Suppressor macrophage treated with lipopolysaccharide for 4 hours (primary cell): ENCODE results near the gene BHLHA9.
A peak's percentile ranks its signal among the peaks of the same experiment; 100 is the strongest.
"Not testable (repeated sequence)": the region's sequence is repeated elsewhere in the genome, so short reads cannot be mapped to it uniquely, and the experiment has no call there.

Source experiments
- DNase-seq: peaks from one replicate; pipeline ENCODE4 v3.0.0-alpha.2; 2020

Gene BHLHA9

GRCh38 chr17:1270210-1271029 lies at the start of gene BHLHA9:
BHLHA9 (plus strand) TSS chr17:1270444; CDS start chr17:1270564, 120 bp downstream.
- DNase-seq: no peak

GRCh38 chr17:1221209-1221608 lies 49.0 kb upstream of the BHLHA9 start:
- no peak for DNase-seq

GRCh38 chr17:1222321-1222720 lies 47.9 kb upstream of the BHLHA9 start:
- DNase-seq: no peak

- no peak for DNase-seq
These were observed 46.6 kb upstream of the BHLHA9 start for GRCh38 chr17:1223662-1224061.

GRCh38 chr17:1224330-1224729 lies 45.9 kb upstream of the BHLHA9 start:
- no peak for DNase-seq

GRCh38 chr17:1226308-1226707 lies 43.9 kb upstream of the BHLHA9 start:
- DNase-seq: no peak

GRCh38 chr17:1227365-1227764 lies 42.9 kb upstream of the BHLHA9 start:
- no peak for DNase-seq

- peak; percentile 84 for DNase-seq
These were observed 42.1 kb upstream of the BHLHA9 start for GRCh38 chr17:1227917-1228780.

GRCh38 chr17:1228781-1229348 lies 41.4 kb upstream of the BHLHA9 start:
- DNase-seq: peak; percentile 19

GRCh38 chr17:1229349-1229899 lies 40.8 kb upstream of the BHLHA9 start:
- peak; percentile 95 for DNase-seq

- peak; percentile 43 for DNase-seq
These were observed 40.2 kb upstream of the BHLHA9 start for GRCh38 chr17:1229900-1230501.

- DNase-seq: peak; percentile 94
These were observed 38.8 kb upstream of the BHLHA9 start for GRCh38 chr17:1231456-1231855.

- DNase-seq: no peak
These were observed 37.9 kb upstream of the BHLHA9 start for GRCh38 chr17:1232331-1232730.

GRCh38 chr17:1232786-1233185 lies 37.5 kb upstream of the BHLHA9 start:
- peak; percentile 32 for DNase-seq

GRCh38 chr17:1234455-1234854 lies 35.8 kb upstream of the BHLHA9 start:
- no peak for DNase-seq

GRCh38 chr17:1237471-1237870 lies 32.8 kb upstream of the BHLHA9 start:
- no peak for DNase-seq

- no peak for DNase-seq
These were observed 31.0 kb upstream of the BHLHA9 start for GRCh38 chr17:1239210-1239609.

GRCh38 chr17:1240426-1240825 lies 29.8 kb upstream of the BHLHA9 start:
- DNase-seq: not testable (repeated sequence)

- peak; percentile 58 for DNase-seq
These were observed 28.3 kb upstream of the BHLHA9 start for GRCh38 chr17:1241929-1242328.

GRCh38 chr17:1244606-1245012 lies 25.6 kb upstream of the BHLHA9 start:
- no peak for DNase-seq

- DNase-seq: no peak
These were observed 18.2 kb upstream of the BHLHA9 start for GRCh38 chr17:1251866-1252608.

GRCh38 chr17:1255041-1255440 lies 15.2 kb upstream of the BHLHA9 start:
- DNase-seq: no peak
